NCI-H526 (cell line): ENCODE results near the gene UQCR10.
A peak's percentile ranks its signal among the peaks of the same experiment; 100 is the strongest.

ENCODE experiments used
- DNase-seq, 2 experiments: peaks; one replicate each; lab custom pipeline; 2025; lab: John Stamatoyannopoulos, UW

The UQCR10 gene

DNA sequence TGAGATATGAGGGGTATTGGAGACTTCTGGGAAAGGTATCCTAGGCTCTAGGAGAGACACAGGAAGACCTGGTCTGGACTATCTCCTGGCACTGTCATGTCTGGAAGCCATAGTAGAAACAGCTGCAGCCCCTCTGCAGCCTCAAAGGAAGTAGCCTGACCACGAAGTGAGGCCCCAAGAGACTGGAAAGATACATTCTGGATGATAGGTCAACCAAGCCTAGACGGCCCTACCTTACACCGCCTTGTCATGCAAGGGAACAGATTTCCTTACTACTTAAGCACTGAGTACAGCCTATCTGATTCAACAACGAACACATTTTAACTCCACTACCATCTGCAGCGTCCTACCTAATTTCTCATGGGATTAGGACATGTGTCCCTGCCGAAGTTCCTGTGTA, 31.1 kb downstream of the UQCR10 start:
- DNase-seq = no peak

DNA sequence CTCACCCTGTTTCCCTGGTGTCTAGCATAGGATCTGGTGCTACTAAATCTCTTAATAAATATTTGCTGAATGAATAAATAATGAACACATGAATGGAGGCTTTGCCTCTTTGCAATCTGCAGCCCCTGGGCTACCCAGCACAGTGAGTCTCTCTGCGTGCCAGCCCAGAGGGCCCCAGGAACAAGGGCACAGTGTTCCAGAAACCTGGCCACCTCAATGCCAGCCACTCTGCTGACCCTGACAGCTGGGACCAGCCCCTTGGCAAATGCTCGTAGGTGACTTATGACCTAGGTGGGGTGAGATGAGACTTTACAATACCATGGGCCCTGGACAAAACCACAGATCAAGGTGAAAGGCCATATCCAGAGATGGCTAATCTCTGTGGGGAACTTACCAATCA, 31.6 kb downstream of the UQCR10 start:
- no peak for DNase-seq

DNA sequence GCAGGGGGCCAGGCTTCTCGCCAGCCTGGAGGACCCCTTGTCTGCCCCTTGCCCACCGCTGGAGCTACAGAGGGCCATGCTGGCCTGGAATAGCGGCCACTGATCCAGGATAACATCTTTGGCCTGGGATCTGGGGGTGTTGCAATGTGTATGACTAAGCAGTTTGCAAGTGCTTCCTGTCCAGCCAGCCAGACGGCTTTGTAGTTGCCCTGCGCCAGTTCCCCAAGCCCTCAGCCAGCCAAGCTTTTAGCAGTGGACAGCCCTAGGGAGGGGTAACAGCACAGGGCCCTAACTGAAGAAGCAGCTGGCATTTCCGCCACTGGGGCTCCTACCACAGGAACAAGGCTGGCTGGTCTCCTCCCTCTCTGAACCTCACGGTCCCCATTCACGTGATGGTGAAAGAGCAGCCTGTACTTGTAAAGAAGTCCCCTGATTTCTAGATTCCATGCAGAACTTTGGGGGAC, 32.1 kb downstream of the UQCR10 start:
- DNase-seq = no peak

- no peak for DNase-seq
Observed at GRCh38 chr22:29801153-29801552, 34.0 kb downstream of the UQCR10 start.

DNA sequence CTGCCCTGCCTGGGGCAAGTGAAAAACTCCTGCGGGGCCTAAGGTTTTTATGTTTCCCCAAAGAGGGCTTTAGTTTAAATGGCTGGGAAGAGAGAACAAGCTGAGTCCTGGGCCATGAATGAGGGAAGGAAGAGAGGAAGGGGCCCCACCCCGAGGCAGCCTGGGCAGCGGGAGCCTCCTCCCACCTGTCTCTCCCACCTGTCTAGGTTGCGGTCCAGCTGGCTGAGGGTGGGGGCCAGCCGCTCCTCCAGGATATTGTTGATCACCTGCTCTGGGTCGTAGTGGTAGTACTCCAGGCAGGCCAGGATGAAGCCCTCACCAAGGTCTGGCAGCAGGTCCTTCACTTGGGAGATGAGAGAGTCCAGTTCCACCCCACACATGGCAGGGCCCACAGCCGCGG, 34.6 kb downstream of the UQCR10 start:
- DNase-seq = no peak

DNA sequence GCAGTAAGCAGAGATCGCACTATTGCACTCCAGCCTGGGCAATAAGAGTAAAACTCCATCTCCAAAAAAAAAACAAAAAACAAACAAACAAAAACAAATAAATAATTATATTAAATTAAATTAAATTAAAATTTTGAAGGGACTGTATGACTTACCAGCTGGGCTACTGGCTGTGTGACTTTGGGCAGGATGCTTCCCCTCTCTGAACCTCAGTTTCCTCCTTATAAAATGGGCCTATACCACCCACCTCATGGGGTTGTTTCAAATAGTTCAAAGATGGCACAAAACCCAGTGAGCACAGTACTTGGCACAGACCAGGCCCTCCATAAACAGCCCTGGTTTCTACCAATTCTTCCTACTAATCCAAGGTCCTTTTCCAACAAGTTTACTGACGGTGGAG, 36.0 kb downstream of the UQCR10 start:
- no peak for DNase-seq

- no peak for DNase-seq
Observed at GRCh38 chr22:29804985-29805384, 37.8 kb downstream of the UQCR10 start.

DNA sequence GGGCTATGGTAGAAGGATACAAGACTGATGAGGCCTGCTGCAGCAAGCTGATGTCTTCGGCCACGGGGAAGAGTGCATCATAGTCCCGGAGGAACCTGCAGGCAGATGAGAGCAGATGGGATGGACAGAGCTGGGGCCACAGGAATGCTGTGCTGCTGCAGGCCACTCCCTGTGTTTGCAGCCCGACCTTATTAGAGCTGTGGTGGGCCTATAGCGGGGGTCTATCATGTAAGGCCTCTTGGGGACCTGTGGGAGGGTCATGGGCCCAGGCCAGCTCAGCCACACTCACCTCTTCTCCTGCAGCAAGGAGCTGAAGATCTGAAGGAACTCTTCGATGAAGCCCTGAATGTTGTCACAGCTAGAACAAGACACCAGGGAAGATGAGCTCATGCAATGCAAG, 39.0 kb downstream of the UQCR10 start:
- DNase-seq = no peak

DNA sequence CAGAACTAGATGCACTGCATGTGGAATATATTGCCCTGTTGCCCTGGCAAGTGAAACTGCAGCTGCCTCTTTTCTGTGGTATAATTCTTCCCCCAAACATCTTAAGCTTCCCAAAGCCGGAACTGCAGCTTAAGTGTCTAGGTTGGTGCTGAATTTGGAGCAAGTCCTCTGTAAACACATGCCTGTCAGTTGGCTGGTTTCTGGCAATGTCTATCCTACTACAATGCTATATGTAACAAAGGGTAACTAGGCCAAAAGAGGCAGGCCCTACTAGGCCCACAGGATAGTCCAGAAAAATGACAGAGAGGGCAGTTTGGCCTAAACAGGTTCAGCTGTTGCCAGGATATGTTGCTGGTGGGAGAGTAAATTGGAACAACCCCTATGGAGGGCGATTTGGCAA, 43.0 kb downstream of the UQCR10 start:
- DNase-seq = no peak

DNA sequence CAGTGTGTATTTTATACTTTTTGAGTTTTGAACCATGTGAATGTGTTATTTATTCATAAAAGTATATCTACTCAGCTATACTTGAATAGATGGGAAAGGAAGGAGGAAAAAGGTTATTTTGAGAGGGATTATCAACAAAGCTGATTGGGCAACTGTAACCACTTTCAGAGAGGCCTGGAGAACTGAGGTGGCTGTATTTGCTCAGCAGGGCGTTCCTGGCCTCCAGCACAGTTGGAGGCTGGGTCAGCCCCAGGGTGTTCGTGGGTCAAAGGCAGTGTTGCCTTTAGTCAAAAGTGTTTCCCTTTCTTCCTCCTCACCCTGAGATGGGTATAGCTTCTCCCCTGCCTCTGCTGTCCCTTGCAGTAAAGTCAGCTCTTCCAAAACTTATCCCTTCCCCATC, 44.2 kb downstream of the UQCR10 start:
- no peak for DNase-seq

DNA sequence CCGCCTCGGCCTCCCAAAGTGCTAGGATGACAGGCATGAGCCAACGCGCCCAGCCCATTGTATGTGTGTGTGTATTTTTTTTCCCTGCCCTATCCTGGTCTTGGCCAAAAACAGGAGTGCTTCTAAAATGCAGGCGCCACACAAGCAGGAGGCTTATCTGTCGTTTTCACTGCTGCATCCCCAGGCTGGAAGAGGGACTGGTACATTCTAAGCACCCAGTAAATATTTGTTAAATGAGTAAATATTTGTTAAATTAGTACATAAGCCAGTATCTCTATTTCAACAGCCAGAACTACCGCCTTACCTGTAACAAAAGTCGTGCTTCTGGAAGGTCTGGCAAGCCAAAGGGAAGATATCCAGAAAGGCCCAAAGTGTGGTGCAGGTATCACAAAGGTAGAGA, 46.0 kb downstream of the UQCR10 start:
- DNase-seq = no peak

DNA sequence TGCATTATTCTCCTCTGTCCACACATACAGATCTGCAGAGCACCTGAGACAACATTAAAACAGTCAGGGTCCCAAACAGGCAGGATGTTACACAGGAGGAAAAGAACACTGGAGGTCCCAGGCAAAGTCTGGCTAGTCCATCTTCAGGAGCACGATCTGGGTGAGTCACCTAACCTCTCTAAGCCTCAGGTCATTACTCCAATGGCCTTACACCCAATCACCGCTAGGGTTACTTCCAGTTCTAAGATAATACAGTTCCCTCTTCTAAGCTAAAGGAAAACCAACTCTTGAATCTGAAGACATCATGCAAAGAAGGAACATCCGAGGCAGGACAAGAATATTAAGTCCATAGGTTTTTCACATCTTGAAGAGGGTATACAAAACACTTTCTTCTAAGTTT, 46.4 kb downstream of the UQCR10 start:
- DNase-seq = no peak

DNA sequence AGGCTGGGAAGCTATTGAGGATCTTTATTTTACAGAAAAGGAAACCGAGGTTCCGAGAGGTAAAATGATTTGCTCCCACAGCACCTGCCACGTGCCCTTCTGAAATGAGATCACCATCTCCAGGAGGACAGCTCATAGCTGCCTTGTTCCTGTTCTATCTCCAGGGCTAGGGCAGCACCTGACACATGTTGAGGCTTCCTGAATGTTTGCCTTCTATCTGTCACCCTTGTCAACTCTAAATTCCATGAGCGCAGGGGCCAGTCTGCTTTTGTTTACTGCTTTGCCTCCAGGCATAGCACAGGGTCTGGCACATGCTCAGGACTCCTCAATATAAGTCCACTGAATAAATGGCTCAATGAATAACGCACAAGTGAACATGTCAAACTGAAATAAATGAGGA, 46.8 kb downstream of the UQCR10 start:
- DNase-seq = no peak

DNA sequence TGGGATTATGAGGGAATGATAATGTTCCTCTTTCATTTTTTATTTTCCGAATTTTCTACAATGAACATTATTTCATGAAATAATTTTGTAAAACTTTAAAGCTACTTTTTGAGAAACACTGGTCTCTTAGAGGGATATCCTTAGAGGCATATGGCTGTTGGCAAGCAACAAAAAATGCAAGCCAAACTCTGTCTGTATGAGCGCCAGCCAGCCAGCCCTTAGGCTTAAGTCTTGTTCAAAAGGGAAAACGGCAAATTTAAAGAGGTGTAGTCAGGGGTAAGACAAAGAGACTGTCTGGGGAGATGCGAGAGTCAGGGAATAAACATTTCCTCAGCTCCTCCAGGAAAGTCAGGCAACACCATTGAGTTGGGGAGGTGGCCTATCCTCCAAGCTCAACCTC, 48.4 kb downstream of the UQCR10 start:
- no peak for DNase-seq

- peak in 1 of 2 experiments; percentile 8 for DNase-seq
Observed at GRCh38 chr22:29816128-29816527, 49.0 kb downstream of the UQCR10 start.

GRCh38 chr22:29816539-29816938, 49.4 kb downstream of the UQCR10 start:
- no peak for DNase-seq

DNA sequence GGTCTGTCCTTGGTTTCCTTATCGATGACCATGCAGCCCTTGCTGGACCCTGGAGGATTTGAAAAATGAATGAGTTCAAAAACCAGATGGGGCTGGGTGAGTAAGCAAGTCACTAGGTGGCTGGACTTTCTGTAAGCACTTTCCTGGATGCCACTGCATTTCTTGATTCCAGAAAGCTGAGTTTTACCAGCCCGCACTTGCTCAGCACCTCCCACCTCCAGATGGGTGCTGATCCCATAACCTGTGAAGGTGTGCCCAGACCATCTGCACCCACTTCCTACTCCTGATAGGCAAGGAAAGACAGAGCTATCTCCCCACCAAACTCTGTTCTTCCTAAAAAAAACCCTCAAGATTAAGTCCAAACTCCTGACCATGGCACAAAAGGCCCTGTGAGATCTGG, 49.8 kb downstream of the UQCR10 start:
- no peak for DNase-seq

DNA sequence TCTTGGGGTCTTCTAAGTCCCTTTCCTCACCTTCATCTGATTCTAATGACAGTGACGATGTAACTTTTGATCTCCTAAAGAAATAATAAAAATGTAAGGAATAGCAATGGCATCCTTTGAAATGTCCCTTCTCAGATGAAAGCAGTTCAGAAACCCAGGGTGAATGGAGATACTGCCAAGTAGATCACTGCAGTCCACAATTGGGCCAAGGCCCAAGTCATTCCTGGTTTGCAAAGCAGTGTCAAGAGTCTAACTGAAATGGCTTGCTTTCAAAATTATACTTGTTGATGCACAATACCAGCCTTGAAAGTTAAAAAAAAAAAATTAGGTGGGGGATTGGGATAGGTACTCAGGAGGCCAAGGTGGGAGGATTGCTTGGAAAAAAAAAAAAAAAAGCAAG, 50.6 kb downstream of the UQCR10 start:
- no peak for DNase-seq

DNA sequence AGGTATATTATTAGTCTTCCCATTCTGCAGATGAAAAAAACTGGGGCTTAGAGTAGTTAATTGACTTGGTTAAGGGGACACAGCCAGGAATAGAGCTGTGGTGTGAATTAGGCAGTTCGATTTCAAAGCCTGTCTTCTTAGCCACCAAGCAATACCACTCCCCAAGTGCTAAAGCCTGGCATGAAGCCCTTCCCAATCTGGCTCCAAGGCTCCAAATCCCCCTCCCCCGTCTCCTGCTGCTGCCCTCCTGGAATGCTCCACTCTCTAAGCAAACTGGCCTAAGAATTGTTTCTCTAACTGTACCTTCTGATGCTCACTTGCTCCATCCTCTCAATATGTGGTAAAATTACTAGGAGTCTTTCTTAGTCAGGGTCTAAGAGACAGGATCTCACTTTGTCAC, 52.3 kb downstream of the UQCR10 start:
- no peak for DNase-seq
